Hematopoietic multipotent progenitor cell (in vitro differentiated cells): ENCODE data around the gene PRKG2. TPM values are rescaled to one million over a fixed set of nuclear protein-coding genes. Genes with fewer than 3 reads are reported as not detected.

Source experiments
- DNase-seq, 3 donors: peaks; one replicate each; pipeline ENCODE4 v3.0.0-alpha.2; 2011 to 2015; ENCODE audit warnings: low read depth in 2 of 3, low spot score in 2 of 3
- total RNA-seq: library from RNA; depleted of rRNA; stranded (reverse); fragments of >200 nt; gene quantifications from one replicate; pipeline ENCODE4 v1.2.3, GENCODE V29; 2012

Gene PRKG2
- total RNA-seq, 1 donor = 21.0 TPM

DNA sequence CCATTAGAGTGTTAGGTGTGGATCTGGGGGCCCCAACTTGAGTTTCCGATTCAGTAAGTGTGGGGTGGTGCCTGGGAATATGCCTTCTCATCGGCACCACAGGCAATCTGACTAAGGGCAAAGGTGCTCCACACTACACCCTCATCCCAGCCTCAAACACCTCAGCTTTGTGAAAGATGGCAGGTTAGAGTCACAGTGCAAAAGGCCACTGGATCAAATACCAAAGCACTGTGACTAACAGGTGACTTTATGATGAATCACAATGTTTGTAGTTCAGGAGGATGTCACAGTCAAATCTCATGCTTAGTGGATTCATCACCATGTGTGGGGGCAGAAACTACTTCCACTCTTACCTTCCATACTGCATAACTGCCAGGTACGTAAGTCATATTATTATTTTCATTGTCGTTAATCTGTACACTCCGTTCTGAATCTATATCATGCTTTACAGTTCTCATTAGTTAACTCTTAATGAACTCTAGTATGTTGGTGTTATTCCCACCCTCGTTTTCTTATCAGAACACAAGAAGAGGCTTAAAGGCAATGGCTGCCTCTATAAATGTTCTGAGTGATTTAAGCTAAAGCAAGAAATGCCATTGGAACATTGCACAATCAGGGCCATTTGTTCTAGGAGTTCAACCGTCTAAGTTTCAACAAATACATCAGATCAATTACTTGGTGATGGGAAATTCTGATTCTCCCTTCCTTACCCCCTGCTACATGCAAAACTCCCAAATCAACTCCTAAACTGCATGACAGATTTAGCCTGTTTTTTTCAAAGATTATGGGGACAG lies 50.2 kb downstream of the PRKG2 start:
- DNase-seq = no peak

DNA sequence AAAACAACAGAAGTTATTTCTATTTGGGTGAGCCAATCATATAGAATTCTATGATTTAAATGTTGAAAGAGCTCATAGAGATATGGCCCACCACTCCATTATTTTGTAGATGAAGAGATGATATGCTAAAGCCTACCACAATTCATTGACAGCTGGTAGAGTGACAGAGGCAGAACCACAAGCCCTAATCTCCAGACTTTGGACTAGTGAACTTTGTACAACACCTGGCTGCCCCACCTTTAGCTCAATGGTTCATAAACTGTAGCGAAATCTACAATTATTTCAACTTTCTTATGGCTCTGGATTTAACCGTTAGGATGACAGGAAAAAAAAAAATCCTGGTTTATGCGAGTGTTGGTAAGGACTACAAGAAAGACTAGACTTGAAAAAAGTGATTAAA lies 50.9 kb downstream of the PRKG2 start:
- DNase-seq = no peak

DNA sequence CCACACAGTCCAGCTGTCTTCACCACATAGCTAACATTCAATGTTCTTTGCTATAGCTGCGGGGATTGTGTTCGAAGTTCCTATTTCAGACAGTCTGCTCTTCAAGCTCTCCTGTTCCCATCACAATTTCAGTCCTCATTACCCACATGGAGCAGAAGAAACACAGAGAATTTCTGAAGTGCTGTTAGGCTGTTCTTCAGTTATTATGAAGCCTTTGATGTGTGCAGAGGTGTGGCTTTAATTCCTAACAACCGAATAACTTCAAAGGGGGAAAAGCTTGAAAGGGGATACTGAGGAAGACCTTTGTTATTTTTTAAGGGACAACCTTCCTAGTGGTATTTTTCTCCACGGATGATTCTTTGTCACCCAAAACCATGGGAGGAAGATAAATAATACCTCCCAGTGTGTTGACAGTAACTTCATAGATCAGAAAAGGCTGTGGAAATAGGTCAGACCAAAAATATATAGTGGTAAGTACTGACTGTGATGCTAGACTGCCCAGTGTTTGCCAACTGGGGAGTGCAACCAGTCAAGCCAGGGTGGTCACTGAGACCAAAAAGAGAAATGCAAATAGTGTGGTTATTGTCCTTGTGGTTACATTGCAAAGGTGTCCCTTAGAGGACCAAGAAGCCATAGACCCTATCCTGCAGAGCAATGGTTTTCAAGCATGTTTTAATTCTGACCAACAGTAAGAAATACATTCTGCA lies 52.1 kb downstream of the PRKG2 start:
- DNase-seq = no peak

DNA sequence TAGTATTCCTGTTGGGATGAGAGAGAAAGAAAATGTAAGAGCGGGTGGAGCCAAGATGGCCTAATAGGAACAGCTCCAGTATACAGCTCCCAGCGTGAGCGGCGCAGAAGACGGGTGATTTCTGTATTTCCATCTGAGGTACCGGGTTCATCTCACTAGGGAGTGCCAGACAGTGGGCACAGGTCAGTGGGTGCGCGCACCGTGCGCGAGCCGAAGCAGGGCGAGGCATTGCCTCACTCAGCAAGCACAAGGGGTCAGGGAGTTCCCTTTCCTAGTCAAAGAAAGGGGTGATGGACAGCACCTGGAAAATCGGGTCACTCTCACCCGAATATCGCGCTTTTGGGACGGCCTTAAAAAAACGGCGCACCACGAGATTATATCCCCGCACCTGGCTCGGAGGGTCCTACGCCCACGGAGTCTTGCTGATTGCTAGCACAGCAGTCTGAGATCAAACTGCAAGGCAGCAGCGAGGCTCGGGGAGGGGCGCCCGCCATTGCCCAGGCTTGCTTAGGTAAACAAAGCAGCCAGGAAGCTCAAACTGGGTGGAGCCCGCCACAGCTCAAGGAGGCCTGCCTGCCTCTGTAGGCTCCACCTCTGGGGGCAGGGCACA lies 61.2 kb downstream of the PRKG2 start:
- peak in 2 of 3 donors; percentile 4 to 14 for DNase-seq

DNA sequence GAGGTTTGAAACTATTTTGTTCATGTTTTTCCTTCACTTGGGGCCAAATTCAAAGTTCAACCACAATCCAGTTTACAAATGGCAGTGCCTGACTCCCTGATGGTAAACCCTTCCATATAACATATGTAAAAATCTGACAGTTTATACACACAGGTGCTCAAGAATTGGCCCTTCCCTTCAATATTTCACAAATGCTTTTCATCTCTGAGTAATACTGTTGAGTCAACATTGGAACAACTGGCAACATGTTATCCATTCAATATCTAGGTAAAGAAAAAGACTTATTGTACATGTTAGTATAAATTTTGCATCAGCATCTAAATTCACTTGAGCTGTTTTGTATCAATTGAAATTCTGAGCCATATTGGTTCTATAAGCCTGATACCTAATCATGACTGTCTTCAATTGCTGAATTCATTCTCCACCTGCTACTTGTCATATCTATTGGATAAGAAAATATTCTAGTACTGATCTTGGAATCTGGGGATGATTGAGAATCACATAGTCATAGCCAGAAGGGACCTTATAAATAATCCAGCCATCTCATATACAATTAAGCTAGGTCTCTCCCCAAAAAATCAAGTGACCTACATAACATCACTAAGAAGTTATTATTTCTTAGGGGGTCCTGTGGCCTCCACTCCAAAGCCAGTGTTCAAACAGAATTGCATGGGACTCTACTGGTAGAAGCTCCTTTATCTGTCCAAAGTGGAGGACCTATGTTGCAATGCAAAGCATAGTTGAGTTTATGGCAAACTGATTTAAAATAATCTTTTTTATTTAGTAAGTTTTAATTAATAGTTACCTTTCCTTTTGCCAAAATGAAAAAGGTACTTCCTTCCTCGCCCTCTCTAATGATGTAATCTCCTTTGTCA lies 61.9 kb downstream of the PRKG2 start:
- DNase-seq = no peak

DNA sequence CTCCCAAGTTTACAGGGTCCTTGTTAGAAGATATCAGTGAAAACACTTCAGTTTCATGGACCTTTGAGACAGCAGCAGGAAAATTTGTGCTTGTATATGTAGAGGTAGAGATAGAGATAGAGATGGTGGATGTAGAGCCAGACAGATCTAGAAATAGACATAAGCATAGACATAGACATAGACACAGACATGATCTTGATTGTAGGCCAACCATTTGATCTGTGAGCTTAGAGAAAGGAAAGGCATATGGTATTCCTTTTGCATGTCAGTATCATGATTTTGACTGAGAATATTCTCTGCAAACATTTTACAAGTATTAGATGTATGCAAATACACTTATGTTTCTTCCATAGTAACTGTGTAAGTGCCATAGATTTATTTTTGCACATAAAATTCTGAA lies 65.0 kb downstream of the PRKG2 start:
- DNase-seq = no peak

DNA sequence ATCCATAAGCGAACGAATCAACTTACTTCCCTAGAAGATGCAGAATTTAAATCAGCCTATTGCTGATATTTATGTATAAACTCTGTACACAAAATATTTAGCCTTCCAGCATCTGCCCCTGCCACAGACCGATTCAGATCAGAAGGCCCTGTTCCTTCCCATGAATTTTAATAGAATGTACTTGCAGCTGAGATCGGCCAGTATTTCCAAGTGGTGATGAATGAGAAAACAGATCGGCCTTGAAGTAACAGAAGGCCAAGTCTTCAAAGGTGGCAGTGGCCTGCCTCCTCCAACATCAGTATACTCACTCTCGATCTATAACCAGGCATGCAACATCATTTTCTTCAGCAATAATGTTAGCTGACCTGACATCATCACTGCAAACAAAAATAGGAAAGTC lies 66.4 kb downstream of the PRKG2 start:
- DNase-seq = no peak

DNA sequence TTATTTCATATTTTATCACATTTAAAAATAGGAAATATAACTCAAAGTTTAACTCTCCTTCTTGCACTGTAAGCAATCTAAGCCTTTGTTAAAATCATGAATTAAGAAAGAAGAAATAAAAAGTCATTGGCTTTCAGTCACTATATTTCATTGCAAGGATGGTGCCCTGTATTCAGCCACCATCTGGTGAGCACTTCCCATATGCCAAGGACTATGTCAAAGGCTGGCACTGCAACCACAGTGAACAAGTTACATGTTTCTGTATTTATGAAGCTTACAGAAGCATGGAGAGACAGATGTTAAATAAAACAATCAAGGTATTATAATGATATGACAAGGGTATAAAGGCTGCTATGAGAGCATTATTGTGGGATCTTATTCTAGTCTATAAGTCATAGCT lies 68.6 kb downstream of the PRKG2 start:
- DNase-seq = peak in 1 of 3 donors; percentile 21

DNA sequence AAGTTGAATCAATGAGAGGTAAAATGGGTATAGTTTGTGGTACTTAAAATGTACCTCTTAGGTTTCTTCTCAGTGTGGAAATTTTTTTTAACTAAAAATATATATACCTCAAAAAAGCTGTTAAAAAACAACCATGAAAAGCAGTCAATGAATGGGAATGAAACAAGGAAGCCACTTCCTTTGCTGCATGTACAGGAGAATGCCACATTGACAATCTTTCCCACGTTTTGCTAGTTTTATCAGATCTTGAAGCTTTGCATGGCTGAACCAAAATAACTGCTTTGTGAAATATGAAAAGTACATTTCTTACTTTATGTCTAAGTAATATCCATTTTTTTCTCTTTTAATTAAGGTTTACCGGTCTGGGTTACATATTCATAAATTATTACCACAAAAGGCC lies 71.8 kb downstream of the PRKG2 start:
- DNase-seq = no peak

DNA sequence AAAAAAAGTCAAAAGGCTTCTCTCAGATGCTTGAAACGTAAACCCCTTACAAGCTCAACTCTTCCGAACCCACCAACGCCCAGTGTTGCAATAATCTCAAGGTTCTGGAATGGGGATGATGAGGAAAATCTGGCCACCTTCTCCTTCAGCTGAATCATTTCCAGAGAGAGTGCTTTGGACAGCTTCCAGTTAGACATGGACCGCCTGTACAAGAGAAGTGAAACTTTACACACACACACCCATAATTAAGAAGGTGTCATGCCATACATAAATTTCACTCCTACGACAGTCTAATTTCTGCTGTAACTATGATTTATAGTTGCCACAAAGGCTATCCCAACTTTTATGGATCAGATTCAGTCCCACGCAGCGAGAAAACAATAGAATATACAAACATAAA lies 72.3 kb downstream of the PRKG2 start:
- DNase-seq = no peak

DNA sequence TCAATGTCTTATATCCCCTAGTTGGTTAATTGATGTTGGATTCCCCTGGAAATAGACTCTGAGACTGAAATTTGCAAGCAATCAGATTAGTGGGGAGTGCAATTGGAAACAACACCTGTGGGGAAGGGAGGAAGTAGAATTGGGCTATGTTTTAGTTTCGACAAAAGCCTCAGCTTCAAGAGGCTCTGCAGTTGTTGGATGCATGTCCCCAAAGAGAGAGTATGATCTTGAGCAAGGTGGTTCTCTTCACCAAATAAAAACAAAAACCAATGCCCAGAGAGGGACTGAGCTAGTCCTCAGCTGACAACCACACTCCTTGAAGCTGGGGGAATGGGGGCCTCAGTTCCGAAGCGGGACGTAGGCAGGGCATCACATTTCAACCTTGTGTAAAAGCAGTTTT lies 77.1 kb downstream of the PRKG2 start:
- DNase-seq = no peak

DNA sequence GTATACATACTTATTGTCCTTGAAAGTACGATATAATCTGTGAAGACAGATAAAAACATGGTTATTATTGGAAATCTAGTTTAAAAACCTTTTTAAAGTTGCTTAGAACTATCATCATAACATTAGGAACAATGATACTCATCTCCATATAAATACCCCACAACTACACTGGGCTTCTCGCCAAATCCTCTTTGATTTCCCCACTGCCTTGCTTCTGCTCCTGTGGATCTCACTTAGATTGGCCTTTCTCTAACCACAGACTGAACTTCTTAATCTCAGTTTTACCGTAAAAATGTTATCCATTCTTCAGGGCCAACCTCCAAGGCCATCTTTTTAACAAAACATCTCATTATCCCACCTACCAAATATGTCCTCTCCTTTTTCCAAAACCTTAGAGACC lies 77.6 kb downstream of the PRKG2 start:
- no peak for DNase-seq

DNA sequence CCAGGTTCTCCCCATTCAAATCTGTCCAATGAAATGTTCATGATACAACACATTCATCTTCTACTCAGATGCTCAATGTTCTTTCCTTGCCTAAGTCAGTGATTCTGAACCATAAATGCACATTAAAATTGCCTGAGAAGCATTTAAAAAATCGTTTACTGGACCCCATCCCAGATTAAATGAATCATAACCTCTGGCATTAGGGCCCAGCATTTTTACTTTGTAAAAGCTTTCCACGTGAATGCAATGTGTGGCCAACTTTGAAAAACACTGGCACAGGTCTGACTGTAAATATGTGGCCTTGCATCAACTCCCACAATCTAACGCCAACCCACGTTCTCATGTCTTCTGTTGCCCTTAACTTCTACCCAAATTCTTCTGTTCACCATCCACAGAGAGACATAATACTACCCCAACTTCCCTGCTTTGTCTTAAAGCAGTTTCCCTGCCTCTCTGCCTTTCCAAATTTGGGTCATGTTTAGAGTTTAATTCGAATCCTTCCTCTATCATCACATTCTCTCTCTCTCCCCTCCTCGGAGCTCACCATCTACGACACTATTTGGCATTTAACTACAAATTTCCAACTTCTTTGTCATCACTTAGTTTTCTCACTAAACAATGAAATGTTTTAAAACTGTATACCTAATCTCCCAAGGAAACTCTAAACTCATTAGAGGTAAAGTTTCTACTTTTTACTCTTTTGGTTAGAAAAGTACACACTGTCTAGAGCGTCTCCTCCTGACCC lies 78.7 kb downstream of the PRKG2 start:
- no peak for DNase-seq

DNA sequence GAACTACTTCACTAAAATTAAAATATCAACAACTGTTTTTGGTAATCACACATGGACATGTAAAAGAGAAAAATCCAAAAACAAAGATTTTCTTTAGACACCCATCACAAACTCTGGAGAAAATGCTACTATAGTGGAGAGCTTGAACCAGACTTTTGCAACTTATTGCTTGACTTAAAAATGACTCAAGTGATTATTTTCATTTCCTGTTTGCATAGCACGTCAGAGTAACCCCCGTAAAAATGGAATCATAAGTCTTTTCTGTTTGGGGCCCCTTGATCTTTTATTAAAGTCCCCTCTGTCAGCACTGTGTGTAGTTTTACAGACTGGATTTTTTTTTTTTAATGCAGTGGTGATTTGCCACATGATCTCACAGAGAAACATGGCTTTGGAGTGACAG lies 79.5 kb downstream of the PRKG2 start:
- DNase-seq = no peak

DNA sequence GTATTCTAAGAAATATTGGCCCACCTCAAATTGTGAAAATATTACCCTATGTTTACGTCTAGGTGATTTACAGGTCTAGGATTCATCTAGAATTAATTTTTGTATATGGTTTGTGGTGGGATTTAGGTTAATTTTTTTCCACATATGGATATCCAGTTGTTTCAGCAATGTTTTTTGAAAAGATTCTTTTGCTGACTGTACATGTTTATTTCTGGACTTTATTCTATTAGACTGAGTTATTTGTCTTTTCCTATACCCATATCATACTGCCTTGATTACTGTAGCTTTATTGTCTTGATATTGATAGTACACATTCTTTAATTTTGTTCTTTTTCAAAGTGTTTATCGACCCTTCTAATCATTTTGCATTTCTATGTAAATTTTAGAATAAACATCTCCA lies 83.5 kb downstream of the PRKG2 start:
- no peak for DNase-seq

DNA sequence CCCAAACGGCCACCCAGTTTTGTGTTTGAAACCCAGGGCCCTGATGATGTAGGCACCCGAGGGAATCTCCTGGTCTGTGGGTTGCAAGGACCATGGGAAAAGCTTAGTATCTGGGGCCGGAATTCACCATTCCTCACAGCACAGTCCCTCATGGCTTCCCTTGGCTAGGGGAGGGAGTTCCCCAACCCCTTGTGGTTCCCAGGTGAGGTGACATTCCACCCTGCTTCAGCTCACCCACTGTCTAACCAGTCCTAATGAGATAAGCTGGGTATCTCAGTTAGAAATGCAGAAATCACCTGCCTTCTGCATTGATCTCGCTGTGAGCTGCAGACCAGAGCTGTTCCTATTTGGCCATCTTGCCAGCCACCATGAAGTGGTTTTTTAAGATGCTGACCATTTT lies 84.0 kb downstream of the PRKG2 start:
- no peak for DNase-seq

DNA sequence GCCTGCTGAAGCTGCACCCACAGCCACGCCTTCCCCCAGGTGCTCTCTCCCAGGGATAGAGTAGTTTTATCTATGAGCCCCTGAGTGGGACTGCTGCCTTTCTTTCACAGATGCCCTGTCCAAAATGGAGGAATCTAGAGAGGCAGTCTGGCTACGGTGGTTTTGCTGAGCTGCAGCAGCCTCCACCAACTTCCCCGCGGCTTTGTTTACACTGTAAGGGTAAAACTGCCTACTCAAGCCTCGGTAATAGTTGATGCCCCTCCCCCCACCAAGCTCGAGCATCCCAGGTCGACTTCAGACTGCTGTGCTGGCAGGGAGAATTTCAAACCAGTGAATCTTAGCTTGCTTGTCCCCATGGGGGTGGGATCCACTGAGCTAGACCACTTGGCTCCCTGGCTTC lies 84.5 kb downstream of the PRKG2 start:
- DNase-seq = no peak

DNA sequence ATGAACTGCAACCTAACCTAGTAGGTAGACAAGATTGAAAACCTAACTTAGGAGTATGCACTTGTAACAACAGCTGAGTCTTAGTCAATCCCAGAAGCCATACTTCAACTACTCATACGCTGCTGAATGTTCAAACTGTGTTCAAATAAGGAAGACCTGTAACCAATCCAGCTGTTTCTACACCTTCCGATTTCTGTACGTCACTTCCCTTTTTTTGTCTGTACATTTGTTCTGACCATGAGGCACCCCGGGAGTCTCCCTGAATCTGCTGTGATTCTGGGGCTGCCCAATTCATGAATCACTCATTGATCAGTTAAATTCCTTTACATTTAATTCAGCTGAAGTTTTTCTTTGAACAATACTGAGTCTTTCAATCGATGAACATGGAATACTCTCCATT lies 95.0 kb downstream of the PRKG2 start:
- no peak for DNase-seq

DNA sequence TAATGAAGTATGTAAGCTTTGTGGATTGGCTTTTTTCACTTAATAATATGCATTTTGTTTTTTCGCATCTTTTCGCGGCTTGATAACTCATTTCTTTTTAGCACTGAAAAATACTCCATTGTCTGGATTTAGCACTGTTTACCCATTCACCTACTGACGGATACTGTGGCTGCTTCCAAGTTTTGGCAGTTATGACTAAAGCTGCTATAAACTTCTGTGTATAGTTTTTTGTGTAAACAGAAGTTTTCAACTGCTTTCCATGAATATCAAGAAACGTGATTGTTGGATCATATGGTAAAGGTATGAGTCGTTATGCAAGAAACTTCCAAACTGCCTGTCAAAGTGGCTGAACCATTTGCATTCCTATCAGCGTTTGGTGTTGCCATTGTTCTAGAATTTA lies 96.9 kb downstream of the PRKG2 start:
- DNase-seq = no peak

DNA sequence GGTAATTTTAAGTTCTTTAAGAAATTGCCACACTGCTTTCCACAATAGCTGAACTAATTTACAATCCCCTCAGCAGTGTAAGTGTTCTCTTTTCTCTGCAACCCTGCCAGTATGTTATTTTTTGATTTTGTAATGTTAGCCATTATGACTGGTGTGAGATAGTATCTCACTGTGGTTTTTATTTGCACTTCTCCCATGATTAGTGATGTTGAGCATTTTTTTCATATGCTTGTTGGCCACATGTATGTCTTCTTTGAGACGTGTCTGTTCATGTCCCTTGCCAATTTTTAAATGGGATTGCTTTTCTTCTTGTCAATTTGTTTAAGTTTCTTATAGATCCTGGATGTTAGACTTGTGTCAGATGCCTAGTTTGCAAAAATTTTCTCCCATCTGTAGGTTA lies 98.5 kb downstream of the PRKG2 start:
- DNase-seq = no peak
